Activated CD8-positive, alpha-beta memory T cell treated with anti-CD3 and anti-CD28 coated beads, Interleukin-2, amount 50 U/mL, for 4 hours (primary cell): ENCODE results near the gene ODR4.
"Not testable (repeated sequence)": the region's sequence is repeated elsewhere in the genome, so short reads cannot be mapped to it uniquely, and the experiment has no call there.

ENCODE experiments used
- DNase-seq: peaks from one replicate; pipeline ENCODE4 v3.0.0-alpha.2; 2020

Gene ODR4

GRCh38 chr1:186424539-186424938 is 48.9 kb downstream of the ODR4 start:
- no peak for DNase-seq

GRCh38 chr1:186426118-186426517 is 50.5 kb downstream of the ODR4 start:
- DNase-seq, result no peak

GRCh38 chr1:186429017-186429416 is 53.4 kb downstream of the ODR4 start:
- no peak for DNase-seq

- no peak for DNase-seq
Observed at GRCh38 chr1:186435336-186435735, 59.7 kb downstream of the ODR4 start.

GRCh38 chr1:186438567-186438966 is 62.9 kb downstream of the ODR4 start:
- DNase-seq, result no peak

GRCh38 chr1:186440584-186440983 is 64.9 kb downstream of the ODR4 start:
- no peak for DNase-seq

- DNase-seq, result no peak
Observed at GRCh38 chr1:186442651-186443375, 67.2 kb downstream of the ODR4 start.

GRCh38 chr1:186443638-186444037 is 68.0 kb downstream of the ODR4 start:
- no peak for DNase-seq

GRCh38 chr1:186446152-186446551 is 70.5 kb downstream of the ODR4 start:
- no peak for DNase-seq

- DNase-seq, result no peak
Observed at GRCh38 chr1:186454981-186455380, 79.3 kb downstream of the ODR4 start.

- no peak for DNase-seq
Observed at GRCh38 chr1:186456729-186457255, 81.2 kb downstream of the ODR4 start.

GRCh38 chr1:186459161-186459560 is 83.5 kb downstream of the ODR4 start:
- DNase-seq, result not testable (repeated sequence)

GRCh38 chr1:186461014-186461413 is 85.4 kb downstream of the ODR4 start, which contains the start of gene PDC:
PDC (minus strand) TSS chr1:186461114; CDS start chr1:186449459, 11,655 bp downstream.
- no peak for DNase-seq

GRCh38 chr1:186463511-186463910 is 87.9 kb downstream of the ODR4 start:
- DNase-seq, result no peak

GRCh38 chr1:186463926-186464325 is 88.3 kb downstream of the ODR4 start:
- no peak for DNase-seq

- DNase-seq, result not testable (repeated sequence)
Observed at GRCh38 chr1:186465491-186465890, 89.9 kb downstream of the ODR4 start.

- no peak for DNase-seq
Observed at GRCh38 chr1:186465946-186466345, 90.3 kb downstream of the ODR4 start.
